Measurements from ENCODE around the gene GJA3. TPM values are rescaled to one million over a fixed set of nuclear protein-coding genes. Genes with fewer than 3 reads are reported as not detected.
"Not testable (repeated sequence)": the region's sequence is repeated elsewhere in the genome, so short reads cannot be mapped to it uniquely, and the experiment has no call there.

GJA3 gene
- total and polyA plus RNA-seq, 9 of the 15 experiments (the other 6 are each of a cell fraction or from before 2014, with no cell fraction given), result 0.03 to 0.13 (median 0.04) TPM; not detected in 4

DNA sequence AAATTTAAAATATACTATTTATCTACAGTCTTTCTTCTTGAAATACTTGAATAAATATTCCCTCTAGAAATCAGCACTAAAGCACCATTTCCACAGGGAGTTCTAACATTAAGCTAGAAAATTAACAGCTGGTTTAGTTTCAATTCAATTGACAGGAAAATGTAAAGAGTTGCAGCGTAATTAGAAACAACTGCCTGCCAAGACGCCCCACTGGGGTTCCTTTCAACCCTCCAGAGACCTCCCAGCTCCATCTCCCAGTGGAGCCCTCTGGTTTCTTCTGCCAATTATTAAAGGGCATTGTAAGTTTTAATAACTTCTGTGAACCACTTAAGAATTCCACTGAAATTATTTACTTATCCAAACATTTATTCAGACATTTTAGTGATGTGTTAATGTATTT, 4.2 kb downstream of the GJA3 start (continued):
- no peak for TF ChIP-seq ZNF778 (CRISPR knock-in tag; IDR thresholded peaks at IDR 0.05)
- TF ChIP-seq ZSCAN29 (IDR thresholded peaks at IDR 0.05), result no peak
- no peak for TF ChIP-seq ARHGAP35 (IDR thresholded peaks at IDR 0.05; ENCODE audit: partially characterized antibody)
- no peak for TF ChIP-seq CBX8 (IDR thresholded peaks at IDR 0.05; ENCODE audit: borderline replicate concordance, extremely low read depth, low read depth, low read length, poor library complexity, severe bottlenecking)
- no peak for TF ChIP-seq KLF1 (tag; IDR thresholded peaks at IDR 0.05)
- no peak for TF ChIP-seq RBM15 (IDR thresholded peaks at IDR 0.05; ENCODE audit: insufficient read depth, low read length)
- TF ChIP-seq, protein P1, sequence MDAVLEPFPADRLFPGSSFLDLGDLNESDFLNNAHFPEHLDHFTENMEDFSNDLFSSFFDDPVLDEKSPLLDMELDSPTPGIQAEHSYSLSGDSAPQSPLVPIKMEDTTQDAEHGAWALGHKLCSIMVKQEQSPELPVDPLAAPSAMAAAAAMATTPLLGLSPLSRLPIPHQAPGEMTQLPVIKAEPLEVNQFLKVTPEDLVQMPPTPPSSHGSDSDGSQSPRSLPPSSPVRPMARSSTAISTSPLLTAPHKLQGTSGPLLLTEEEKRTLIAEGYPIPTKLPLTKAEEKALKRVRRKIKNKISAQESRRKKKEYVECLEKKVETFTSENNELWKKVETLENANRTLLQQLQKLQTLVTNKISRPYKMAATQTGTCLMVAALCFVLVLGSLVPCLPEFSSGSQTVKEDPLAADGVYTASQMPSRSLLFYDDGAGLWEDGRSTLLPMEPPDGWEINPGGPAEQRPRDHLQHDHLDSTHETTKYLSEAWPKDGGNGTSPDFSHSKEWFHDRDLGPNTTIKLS (IDR thresholded peaks at IDR 0.05; ENCODE audit: borderline replicate concordance, low read depth), result no peak
- no peak for TF ChIP-seq CBFA2T3 (IDR thresholded peaks at IDR 0.05)

DNA sequence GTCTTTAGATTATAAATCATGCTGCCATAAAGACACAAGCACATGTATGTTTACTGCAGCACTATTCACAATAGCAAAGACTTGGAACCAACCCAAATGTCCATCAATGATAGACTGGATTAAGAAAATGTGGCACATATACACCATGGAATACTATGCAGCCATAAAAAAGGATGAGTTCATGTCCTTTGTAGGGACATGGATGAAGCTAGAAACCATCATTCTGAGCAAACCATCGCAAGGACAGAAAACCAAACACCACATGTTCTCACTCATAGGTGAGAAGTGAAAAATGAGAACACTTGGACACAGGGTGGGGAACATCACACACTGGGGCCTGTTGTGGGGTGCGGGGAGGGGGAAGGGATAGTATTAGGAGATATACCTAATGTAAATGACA, 7.6 kb downstream of the GJA3 start:
- H3K79me2 ChIP-seq (ENCODE audit: control insufficient read depth, insufficient read depth, low read length); H3K9me1 ChIP-seq (ENCODE audit: control insufficient read depth, insufficient read depth, low read length); POLR2A ChIA-PET; H4K20me1 ChIP-seq (replicated peaks; ENCODE audit: control insufficient read depth, insufficient read depth, low read length); H3K4me3 ChIP-seq; H3K4me2 ChIP-seq (ENCODE audit: insufficient read depth, low read length); BruUV-seq (replicated peaks); in situ Hi-C loops (cut with MboI); DNase-seq (ENCODE audit: extremely low read depth in 1 of 4, low spot score in 3 of 4); intact Hi-C loops (cut with micrococcal nuclease); FAIRE-seq; H3K36me3 ChIP-seq (ENCODE audit: control insufficient read depth, insufficient read depth, low read length); H3K9me3 ChIP-seq (replicated peaks; ENCODE audit: control insufficient read depth, insufficient read depth, low read depth, low read length); H2AFZ ChIP-seq (ENCODE audit: low read depth, low read length); CTCF ChIA-PET (ENCODE audit: low intra/inter-chr PET ratio); H3K4me1 ChIP-seq (replicated peaks in 1 of 2; ENCODE audit: control insufficient read depth in 2 of 2, insufficient read depth in 2 of 2, low read length in 2 of 2); H3K27ac ChIP-seq (ENCODE audit: extremely low read depth, low read depth, low read length); ATAC-seq; H3K9ac ChIP-seq (ENCODE audit: insufficient read depth in 1 of 2, low read depth in 2 of 2, low read length in 2 of 2): not testable (repeated sequence)
- peaks cover 8 to 14% of the 10 kb centered on the region in 2 experiments; a peak in 4 of 5 replicates for H3K27me3 ChIP-seq (ENCODE audit: control insufficient read depth in 2 of 2, insufficient read depth in 2 of 2, low read length in 2 of 2)
- peak; percentile 36 for TF ChIP-seq ZNF146 (CRISPR knock-in tag; IDR thresholded peaks at IDR 0.05; ENCODE audit: unreplicated experiment)
- WGBS (ENCODE audit: insufficient coverage, low coverage, missing lambda C conversion rate), result no CpG with 5 or more reads among the region's 2 CpGs
